Activated CD8-positive, alpha-beta memory T cell treated with anti-CD3 and anti-CD28 coated beads for 24 hours (primary cell): ENCODE results near the gene CIB1.

Experiments used
- DNase-seq: peaks from one replicate; pipeline ENCODE4 v3.0.0-alpha.2; 2020

CIB1 gene

DNA sequence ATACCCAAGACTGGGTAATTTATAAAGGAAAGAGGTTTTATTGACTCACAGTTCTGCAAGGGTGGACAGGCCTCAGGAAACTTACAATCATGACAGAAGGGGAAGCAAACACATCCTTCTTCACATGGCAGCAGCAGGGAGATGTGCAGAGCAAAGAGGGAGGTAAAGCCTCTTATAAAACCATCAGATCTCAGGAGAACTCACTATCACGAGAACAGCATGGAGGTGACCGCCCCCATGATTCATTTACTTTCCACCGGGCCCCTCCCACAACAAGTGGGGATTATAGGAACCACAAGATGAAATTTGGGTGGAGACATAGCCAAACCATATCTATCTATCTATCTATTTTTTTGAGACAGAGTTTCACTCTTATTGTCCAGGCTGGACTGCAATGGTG lies 5.6 kb upstream of the CIB1 start:
- DNase-seq, result no peak

DNA sequence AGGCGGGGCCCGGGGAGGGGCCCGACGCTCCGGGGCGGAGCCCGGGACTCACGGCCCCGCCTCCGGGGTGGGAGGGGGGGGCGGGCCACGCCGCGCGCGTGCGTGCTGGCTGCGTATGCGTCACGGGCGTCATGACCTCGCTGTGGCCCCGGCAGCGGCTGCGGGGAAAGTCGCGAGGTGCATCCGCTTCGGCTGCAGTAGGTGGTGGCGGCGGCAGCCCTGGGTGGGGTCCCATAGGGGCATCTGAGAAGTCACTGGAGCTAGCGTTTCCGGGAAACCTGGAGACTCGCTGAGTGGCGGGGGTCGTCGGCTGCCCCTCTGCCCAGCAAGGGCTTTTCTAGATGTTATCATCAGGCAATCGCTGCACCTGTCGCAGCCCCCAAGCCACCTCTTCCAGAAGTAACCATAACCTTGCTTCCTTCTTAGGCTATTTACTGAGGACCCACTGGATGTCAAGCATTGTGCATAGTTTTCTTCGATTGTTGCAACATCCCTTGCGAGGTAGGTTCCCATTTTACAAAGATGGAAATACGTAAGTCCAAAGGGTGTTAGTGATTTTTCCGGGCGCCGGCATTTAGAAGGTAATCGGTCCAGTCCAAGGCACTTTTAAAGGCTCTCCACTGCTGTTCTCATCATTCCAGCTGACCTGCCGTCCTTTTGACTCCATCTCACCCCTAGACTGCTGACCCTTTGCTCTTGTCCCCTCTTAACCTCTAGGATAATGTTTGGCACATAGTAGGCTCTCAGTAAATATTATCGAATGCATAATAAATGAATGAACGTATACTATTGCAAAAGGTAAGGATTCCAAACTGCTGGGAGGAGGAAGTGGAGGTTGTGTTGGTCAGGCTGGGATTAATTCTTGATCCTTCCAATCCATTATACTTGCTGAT lies 601 bp upstream of the CIB1 start, which contains the start of gene GDPGP1:
GDPGP1 (plus strand) TSS at position 114 of the 893 bp plus-strand sequence. CDS start 6,700 bp downstream, outside the sequence.
- no peak for DNase-seq

DNA sequence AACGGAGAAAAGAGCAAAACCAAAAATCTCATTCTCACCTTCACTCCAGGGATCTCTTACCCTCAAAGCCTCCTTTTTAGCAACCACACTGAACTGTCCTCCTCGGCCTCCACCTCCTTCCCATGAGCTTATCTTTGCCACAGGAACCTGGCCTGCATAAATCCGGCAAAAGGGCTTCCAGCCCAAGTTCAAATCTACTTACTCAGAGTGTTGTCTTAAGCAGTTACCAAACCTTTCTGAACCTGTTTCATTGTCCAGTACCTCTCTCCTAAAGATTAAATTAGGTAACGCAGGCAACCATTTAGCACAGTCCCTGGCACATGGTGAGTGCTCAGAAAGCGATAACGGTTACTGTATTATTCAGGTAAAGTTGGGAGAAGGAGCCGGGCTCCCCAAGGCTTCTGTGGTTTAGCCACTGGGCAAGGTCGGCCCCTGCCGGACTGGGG lies 777 bp downstream of the CIB1 start:
- no peak for DNase-seq

DNA sequence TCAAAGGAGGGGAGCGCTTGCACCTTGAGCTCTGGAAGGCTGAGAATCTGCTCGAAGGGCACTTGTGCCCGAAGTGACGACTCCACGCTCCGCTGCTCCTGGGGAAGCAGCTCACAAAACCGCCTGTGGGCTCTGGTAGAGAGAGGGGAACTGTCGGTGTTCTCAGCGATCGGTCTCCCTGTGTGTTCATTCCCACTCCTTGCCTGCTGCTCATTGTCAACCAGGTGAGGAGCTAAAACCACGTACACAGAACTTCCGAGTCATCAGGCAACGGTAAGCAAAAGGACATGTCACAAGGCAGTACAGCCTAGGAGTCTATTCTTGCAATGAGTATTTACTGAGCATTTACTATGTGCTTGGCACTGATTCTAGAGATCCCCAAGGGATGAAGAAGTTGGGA lies 1.5 kb downstream of the CIB1 start:
- no peak for DNase-seq

DNA sequence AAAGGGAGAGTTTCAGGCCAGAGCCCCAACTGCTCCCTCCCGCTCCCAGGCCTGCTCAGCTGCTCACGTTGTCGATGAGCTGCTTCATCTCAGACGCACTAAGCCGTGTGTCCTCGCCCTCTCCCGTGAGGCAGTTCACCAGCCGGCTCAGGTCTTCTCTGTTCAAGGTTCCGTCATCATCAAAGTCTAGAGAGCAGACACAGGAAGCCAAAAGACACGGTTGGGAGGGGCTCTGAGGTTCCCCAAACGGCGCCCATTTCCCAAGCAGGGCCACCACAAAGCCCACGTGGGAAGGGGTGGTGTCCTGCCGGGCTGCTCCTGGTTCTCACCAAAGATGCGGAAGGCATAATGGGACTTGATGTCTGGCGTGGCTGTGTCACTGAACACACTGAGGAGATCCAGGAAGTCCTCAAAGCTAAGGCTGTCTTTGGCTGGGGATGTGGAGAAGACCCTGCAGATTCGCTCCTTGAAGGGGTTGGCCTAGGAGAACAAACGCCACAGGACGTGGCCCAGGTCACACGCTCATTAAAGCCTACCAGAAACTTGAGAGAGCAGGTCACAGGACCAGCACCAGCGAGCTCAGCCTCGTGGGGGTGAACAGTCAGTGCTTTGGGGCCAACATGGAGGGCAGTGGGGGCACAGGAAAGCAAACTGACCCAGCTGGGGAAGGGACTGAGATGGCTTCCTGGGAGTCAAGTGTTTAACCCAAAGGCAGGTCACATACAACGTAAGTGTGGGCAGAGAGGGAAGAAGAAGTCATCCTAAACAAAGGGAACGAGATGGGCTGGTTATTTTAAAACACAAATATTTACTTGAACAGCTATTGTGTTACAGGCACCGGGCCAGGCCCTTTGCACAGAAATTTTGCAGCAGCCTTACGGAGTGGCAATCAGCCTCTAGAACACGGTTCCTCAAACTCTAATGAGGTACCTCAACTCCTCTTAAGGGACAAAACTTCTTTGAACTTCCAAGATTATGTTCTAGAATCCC lies 2.4 kb downstream of the CIB1 start:
- DNase-seq, result peak; percentile 83

DNA sequence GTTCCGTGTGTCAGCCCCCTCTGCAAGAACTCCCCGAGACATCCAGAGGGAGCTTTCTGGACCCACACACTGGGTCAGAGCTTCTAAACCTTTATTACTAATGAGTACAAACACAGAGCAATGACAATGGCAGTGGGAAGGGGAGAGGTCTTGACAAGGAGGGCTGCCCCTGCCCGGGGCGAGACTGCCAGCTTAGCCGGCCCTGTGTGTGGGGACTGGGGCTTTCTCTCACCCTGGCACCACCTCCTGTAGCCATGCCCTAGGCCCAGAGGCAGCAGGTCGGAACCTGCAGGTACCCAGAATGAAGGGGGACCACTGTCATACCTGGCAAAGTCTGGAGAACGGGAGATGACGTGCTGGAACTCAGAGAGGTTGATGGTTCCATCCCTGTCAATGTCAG lies 3.1 kb downstream of the CIB1 start:
- no peak for DNase-seq

DNA sequence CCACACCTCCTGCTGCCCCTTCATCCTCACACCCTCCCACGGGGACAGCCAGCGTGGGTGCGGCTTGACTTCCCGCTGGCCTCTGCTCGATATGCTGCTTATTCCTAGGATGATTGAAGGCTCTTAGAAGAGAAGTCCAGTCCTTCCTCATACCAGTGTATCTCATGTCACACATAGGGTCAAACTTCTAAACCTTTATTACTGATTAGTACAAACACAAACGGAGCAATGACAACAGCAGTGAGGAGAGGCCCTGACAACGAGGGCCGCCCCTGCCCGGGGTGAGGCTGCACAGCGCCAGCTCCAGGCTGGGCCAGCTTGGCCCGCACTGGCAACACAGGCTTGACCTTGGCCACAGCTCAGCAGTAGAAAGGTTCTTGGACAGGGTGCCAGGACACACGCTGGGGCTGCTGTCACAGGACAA lies 3.7 kb downstream of the CIB1 start:
- DNase-seq, result no peak

DNA sequence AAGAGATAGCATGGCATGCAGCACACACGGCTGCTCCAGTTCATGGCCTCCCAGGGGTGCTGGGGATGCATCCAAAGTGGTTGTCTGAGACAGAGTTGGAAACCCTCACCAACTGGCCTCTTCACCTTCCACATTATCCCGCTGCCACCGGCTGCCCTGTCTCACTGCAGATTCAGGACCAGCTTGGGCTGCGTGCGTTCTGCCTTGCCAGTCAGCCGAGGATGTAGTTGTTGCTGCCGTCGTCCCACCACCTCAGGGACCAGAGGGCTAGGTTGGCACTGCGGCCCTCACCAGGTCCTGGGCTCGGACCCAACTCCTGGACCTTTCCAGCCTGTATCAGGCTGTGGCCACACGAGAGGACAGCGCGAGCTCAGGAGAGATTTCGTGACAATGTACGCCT lies 4.8 kb downstream of the CIB1 start:
- no peak for DNase-seq

DNA sequence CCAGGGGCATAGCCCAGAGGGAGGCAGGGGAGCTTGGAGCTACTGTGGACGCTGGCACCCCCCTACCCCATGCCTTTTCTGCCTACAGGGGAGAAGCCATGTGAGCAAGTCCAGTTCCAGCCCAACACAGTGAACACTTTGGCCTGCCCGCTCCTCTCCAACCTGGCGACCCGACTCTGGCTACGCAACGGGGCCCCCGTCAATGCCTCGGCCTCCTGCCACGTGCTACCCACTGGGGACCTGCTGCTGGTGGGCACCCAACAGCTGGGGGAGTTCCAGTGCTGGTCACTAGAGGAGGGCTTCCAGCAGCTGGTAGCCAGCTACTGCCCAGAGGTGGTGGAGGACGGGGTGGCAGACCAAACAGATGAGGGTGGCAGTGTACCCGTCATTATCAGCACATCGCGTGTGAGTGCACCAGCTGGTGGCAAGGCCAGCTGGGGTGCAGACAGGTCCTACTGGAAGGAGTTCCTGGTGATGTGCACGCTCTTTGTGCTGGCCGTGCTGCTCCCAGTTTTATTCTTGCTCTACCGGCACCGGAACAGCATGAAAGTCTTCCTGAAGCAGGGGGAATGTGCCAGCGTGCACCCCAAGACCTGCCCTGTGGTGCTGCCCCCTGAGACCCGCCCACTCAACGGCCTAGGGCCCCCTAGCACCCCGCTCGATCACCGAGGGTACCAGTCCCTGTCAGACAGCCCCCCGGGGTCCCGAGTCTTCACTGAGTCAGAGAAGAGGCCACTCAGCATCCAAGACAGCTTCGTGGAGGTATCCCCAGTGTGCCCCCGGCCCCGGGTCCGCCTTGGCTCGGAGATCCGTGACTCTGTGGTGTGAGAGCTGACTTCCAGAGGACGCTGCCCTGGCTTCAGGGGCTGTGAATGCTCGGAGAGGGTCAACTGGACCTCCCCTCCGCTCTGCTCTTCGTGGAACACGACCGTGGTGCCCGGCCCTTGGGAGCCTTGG lies 5.6 kb downstream of the CIB1 start:
- no peak for DNase-seq

DNA sequence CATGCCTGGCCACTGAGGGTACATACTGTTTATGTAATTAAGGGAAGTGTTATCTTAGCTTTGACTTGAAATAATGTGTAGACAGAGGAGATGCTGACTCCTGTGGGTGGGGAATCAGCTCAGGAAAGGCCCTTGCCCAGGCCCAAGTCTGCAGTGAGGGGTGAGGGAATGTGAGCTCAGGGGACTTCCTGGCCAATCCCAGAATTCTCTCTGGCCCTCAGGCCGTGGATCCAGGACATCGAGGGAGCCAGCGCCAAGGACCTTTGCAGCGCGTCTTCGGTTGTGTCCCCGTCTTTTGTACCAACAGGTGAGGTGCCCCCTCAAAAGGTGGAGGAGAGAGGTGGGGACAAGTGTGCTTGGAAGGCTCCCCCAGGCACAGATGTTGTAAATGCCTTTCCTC lies 6.4 kb downstream of the CIB1 start:
- no peak for DNase-seq

DNA sequence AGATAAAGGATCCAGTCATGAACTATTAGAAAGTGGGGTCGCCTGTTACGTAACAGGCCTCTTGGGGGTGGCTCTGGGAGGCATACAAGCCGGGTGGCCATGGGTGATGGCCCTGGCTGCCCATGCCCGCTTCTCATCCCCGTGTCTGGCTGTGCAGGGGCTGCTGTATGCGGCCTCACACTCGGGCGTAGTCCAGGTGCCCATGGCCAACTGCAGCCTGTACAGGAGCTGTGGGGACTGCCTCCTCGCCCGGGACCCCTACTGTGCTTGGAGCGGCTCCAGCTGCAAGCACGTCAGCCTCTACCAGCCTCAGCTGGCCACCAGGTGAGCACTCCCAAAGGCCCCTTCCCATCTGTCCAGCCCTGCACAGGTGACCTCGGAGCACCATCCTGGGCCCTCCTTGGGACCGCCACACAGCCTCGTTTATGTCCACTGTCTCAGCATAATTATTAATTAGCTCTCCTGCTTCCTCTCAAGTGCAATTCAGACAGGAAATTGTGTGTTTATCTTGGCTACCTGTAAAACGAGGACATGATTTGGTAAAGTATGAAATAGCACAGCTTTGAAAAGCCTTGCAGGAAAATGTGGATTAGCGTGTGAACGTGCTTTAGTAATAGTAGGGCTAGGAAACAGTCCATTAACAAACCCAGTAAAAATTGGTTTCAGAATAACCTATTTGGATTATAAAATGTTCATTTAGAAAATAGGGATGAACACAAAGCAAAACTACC lies 8.1 kb downstream of the CIB1 start:
- DNase-seq, result no peak

DNA sequence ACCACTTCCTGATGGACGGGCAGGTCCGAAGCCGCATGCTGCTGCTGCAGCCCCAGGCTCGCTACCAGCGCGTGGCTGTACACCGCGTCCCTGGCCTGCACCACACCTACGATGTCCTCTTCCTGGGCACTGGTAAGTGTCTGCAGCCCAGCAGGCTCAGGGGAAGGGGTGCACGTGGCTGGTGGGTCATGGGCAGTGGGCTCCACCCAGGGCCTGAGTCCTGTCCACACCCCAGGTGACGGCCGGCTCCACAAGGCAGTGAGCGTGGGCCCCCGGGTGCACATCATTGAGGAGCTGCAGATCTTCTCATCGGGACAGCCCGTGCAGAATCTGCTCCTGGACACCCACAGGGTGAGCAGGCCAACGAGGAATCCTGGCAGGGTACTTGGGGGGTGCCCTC lies 8.7 kb downstream of the CIB1 start:
- DNase-seq, result no peak

DNA sequence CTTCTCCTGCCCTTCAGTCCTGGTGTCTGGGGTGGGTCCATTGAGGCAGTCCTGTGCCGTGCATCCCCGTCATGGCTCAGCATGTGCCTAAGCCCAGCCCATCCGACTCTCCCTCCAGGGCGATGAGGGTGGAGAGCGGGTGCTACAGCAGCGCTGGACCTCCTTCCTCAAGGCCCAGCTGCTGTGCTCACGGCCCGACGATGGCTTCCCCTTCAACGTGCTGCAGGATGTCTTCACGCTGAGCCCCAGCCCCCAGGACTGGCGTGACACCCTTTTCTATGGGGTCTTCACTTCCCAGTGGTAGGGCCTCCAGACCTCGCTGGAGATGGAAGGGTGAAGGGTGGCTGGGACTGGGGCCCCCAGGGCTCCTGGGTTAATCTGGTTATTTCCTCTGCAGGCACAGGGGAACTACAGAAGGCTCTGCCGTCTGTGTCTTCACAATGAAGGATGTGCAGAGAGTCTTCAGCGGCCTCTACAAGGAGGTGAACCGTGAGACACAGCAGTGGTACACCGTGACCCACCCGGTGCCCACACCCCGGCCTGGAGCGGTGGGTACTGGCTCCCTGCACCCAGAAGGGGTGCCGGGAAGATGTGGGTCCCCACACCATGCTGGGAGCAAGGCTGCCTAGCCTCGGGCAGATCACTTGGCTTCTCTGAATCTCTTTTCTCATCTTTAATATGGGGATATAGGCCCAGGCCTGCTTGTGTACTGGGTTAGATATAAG lies 10.1 kb downstream of the CIB1 start:
- DNase-seq, result no peak

DNA sequence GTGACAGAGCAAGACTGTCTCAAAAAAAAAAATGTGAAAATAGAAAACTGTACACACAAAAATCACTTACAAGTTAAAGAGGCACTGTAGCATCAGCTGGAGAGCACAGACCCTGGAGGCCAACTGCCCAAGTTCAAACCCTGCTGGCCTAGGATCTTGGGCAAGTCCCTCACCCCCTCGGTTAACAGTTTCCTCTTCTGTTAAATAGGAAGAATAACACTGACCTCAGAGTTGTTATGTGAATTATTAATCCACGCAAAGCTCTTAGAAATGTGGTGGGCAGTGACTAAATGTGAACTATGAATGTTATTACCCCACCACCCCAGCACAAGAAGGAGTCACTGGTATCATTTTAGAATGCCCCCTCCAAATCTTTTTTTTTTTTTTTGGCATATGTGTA lies 11.2 kb downstream of the CIB1 start:
- no peak for DNase-seq

DNA sequence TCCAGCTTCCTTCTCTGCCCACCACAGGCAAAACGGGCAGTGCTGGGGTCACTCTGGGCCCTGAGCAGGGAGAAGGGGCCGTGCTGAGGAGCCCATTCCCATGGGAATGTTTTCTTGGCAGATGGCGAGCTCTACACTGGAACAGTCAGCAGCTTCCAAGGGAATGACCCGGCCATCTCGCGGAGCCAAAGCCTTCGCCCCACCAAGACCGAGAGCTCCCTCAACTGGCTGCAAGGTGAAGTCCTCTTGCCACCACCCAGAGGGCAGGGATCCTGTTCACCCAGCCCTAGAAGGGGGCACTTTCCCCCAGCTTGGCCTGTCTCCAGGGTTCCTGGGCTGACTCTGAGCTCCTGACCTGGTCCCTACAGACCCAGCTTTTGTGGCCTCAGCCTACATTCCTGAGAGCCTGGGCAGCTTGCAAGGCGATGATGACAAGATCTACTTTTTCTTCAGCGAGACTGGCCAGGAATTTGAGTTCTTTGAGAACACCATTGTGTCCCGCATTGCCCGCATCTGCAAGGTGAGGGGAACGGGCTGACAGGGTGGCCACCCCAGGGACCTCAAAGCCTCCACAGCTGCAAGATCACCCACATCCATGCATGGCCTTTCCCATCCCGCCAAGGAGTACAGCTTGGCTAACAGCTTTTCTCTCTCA lies 12.4 kb downstream of the CIB1 start:
- no peak for DNase-seq

DNA sequence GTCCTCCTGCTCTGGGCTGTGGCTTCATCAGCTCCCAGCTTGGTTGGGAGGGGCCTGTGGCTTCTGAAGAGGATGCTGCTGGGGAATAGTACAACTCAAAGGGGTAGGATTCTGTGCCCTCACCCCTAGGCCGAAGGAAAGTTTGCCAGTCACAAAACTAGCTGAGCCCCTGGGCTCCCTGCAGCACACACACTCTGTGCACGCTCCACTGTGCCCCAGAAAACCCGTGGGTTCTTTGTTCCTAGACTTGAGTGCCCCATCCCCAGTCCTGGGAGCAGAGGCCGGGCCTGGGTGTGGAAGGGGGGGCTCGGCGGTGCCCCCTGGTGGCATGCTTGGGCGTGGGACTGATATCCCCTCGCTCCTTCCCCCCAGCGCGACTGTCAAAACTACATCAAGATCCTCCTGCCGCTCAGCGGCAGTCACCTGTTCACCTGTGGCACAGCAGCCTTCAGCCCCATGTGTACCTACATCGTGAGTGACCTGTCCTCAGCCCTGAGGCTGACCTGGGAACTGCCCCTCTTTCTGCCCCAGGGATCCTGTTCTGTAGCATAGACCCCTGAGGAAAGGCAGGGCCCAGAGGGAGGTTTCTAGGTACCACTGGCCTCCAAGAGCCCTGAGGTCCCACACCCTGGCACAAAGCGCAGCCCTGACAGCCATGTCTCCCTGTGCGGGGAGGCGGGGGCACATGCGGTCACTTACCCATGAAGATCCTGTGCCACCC lies 14.2 kb downstream of the CIB1 start:
- peak; percentile 85 for DNase-seq

DNA sequence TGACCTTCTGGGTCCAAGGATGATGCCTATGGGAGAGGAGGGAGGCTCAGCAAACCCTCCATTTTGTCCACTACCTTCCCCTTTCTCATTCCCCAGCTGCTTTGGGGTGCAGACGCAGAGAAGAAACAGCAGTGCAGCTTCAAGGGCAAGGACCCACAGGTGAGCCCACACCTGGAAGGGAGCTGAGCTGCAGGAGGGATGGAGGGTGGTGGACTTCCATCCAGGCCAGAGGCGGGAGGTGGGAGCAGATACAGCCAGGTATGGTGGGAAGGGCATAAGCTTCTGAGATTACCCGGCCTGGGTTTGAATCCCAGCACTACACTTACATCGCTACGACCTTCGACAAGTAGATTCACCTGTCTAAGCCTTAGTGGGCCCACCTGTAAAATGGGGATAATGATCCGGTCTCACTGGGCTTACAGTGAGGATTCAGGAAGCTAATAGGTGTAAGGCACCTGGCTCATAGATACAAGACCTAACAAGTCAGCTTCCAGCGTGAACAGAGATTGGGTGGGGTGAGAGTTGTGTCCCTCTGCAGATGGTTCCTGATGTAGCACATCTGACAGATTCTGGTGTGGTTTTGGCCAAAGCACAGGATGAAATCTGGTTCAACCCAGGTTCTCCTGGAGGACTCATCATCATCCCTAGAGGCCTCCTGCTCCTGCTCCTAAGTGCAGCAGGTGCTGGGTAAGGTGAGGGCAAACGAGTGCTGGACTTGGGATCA lies 15.9 kb downstream of the CIB1 start:
- no peak for DNase-seq

DNA sequence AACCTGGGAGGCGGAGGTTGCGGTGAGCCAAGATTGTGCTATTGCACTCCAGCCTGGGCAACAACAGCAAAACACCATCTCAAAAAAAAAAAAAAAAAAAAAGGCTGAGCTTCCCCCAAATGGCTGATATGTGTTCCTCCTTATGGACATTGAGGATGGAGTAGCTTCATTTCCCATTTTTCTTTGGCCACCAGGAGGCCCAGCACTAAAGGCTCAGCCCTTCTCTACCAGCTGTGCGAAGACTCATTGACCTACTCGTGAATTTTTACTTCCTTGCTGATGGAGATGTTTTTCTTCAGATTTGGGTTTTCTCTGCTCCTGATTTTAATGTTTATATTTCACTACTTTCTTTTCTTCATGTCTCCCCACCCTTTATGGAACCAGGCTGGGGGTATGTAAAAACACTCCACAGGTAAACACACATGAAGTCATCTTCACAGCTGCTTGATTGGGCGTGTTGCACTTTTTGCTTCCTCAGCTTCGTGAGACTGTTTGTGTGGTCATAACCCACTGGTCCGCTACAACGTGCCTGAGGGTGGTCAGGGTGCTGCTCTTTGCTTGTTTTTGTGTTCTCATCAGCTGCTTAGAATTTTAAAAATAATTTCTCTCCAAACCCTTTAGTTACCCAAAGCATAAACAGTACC lies 19.1 kb downstream of the CIB1 start:
- no peak for DNase-seq
